ENCODE data around the gene HAT1. TPM values are rescaled to one million over a fixed set of nuclear protein-coding genes. Genes with fewer than 3 reads are reported as not detected.
"Not testable (repeated sequence)": the region's sequence is repeated elsewhere in the genome, so short reads cannot be mapped to it uniquely, and the experiment has no call there.

Gene HAT1
- total RNA-seq, 1 experiment from 2014 or later, result 74.3 TPM

GRCh38 chr2:171995586-171995985 lies 73.3 kb downstream of the HAT1 start:
- POLR2A ChIA-PET, result no interaction called here
- H3K27me3 ChIP-seq (replicated peaks; ENCODE audit: control insufficient read depth, insufficient read depth, low read length), result no peaks in the 10 kb centered on the region
- peaks cover 7% of the 10 kb centered on the region for H3K36me3 Mint-ChIP-seq (ENCODE audit: insufficient read depth, unreplicated experiment)
- H3K9me3 Mint-ChIP-seq (ENCODE audit: unreplicated experiment), result no peaks in the 10 kb centered on the region
- CTCF ChIA-PET, result no interaction called here
- H3K4me3 Mint-ChIP-seq (ENCODE audit: unreplicated experiment), result no peak overlapping the region
- H3K27me3 Mint-ChIP-seq (ENCODE audit: insufficient read depth, unreplicated experiment), result no peaks in the 10 kb centered on the region
- DNase-seq, result no peak
- H3K4me1 Mint-ChIP-seq (ENCODE audit: low read depth, unreplicated experiment), result peaks cover 5% of the 10 kb centered on the region
- no peak for TF ChIP-seq CTCF (IDR thresholded peaks at IDR 0.05; ENCODE audit: insufficient read depth in 1 of 2, low read depth in 1 of 2, low read length in 1 of 2, severe bottlenecking in 1 of 2, unreplicated experiment in 1 of 2)
- no peaks in the 10 kb centered on the region for H3K36me3 ChIP-seq (ENCODE audit: control insufficient read depth, insufficient read depth, low read length)
- no peaks in the 10 kb centered on the region for H3K9me3 ChIP-seq
- intact Hi-C loops (cut with micrococcal nuclease; ENCODE audit: unreplicated experiment), result no loop called here
- no peak overlapping the region for H3K27ac Mint-ChIP-seq (ENCODE audit: unreplicated experiment)
- H3K4me1 ChIP-seq, result peaks cover 3% of the 10 kb centered on the region; the same call in 1 of the 2 replicates
- no TSS peak for BruUV-seq (replicated peaks)
- H3K4me3 ChIP-seq (ENCODE audit: low read depth, low read length), result no peak overlapping the region

GRCh38 chr2:171996021-171996420 lies 73.8 kb downstream of the HAT1 start:
- POLR2A ChIA-PET, result no interaction called here

DNA sequence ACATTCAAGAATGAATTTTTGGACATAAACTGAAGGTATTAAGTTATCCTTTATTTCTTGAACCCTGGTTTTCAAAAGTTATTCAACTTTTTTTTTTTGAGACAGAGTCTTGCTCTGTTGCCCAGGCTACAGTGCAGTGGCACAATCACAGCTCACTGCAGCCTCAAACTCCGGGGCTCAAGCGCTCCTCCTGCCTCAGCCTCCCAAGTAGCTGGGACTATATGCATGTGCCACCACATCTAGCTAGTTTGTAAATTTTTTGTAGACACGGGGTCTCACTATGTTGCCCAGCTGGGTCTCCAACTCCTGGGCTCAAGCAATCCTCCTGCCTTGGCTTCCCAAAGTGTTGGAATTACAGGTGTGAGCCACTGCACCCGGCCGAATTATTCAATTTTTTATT lies 74.8 kb downstream of the HAT1 start:
- BruUV-seq (replicated peaks); intact Hi-C loops (cut with micrococcal nuclease; ENCODE audit: unreplicated experiment); H3K27me3 ChIP-seq (replicated peaks; ENCODE audit: control insufficient read depth, insufficient read depth, low read length); POLR2A ChIA-PET; H3K4me3 ChIP-seq (ENCODE audit: low read depth, low read length); H3K27me3 Mint-ChIP-seq (ENCODE audit: insufficient read depth, unreplicated experiment); H3K4me3 Mint-ChIP-seq (ENCODE audit: unreplicated experiment); DNase-seq; H3K36me3 ChIP-seq (ENCODE audit: control insufficient read depth, insufficient read depth, low read length); CTCF ChIA-PET; H3K36me3 Mint-ChIP-seq (ENCODE audit: insufficient read depth, unreplicated experiment); H3K4me1 Mint-ChIP-seq (ENCODE audit: low read depth, unreplicated experiment); H3K4me1 ChIP-seq; H3K9me3 ChIP-seq; H3K9me3 Mint-ChIP-seq (ENCODE audit: unreplicated experiment); H3K27ac Mint-ChIP-seq (ENCODE audit: unreplicated experiment): not testable (repeated sequence)

More at GRCh38 chr2:171996021-171996420, 73.8 kb downstream of the HAT1 start:
- no peaks in the 10 kb centered on the region for H3K9me3 Mint-ChIP-seq (ENCODE audit: unreplicated experiment)
- H3K4me3 Mint-ChIP-seq (ENCODE audit: unreplicated experiment), result no peak overlapping the region
- no peak overlapping the region for H3K27ac Mint-ChIP-seq (ENCODE audit: unreplicated experiment)
- CTCF ChIA-PET, result no interaction called here
- no peaks in the 10 kb centered on the region for H3K27me3 ChIP-seq (replicated peaks; ENCODE audit: control insufficient read depth, insufficient read depth, low read length)
- H3K36me3 ChIP-seq (ENCODE audit: control insufficient read depth, insufficient read depth, low read length), result no peaks in the 10 kb centered on the region
- H3K4me1 ChIP-seq, result peaks cover 5% of the 10 kb centered on the region; the same call in 1 of the 2 replicates
- no peaks in the 10 kb centered on the region for H3K27me3 Mint-ChIP-seq (ENCODE audit: insufficient read depth, unreplicated experiment)
- H3K36me3 Mint-ChIP-seq (ENCODE audit: insufficient read depth, unreplicated experiment), result peaks cover 7% of the 10 kb centered on the region
- peaks cover 10% of the 10 kb centered on the region for H3K4me1 Mint-ChIP-seq (ENCODE audit: low read depth, unreplicated experiment)
- no peak for DNase-seq
- no peak overlapping the region for H3K4me3 ChIP-seq (ENCODE audit: low read depth, low read length)
- no peak for TF ChIP-seq CTCF (IDR thresholded peaks at IDR 0.05; ENCODE audit: insufficient read depth in 1 of 2, low read depth in 1 of 2, low read length in 1 of 2, severe bottlenecking in 1 of 2, unreplicated experiment in 1 of 2)
- BruUV-seq (replicated peaks), result no TSS peak
- intact Hi-C loops (cut with micrococcal nuclease; ENCODE audit: unreplicated experiment), result no loop called here
- H3K9me3 ChIP-seq, result no peaks in the 10 kb centered on the region

DNA sequence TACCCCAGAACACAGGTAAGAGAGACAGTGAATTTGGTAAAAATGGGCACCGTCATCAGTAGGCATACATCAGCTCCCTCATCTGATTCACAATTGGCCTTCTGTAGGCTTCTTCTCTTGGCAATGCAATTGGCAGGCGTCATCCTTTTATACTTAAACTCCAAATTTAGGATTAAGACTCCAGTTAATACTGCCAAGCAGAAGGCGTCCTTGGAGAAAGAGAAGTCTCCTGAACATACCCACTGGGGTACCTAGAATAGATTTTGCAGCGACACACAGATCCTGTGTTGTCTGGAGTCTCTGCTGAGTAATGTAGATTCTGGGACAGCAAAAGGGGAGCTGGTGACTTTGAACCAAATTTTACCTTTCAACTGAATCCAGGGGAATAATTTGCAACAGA lies 76.9 kb downstream of the HAT1 start:
- TF ChIP-seq CTCF (IDR thresholded peaks at IDR 0.05; ENCODE audit: insufficient read depth in 1 of 2, low read depth in 1 of 2, low read length in 1 of 2, severe bottlenecking in 1 of 2, unreplicated experiment in 1 of 2), result no peak

More for the DNA sequence above, 76.9 kb downstream of the HAT1 start:
- peak overlapping the region; percentile 55 for H3K4me3 ChIP-seq (ENCODE audit: low read depth, low read length)
- no peak for DNase-seq
- Mint-ChIP-seq H3K4me1 (ENCODE audit: low read depth, unreplicated experiment) (peaks cover 10% of the 10 kb centered on the region), H3K4me3 (ENCODE audit: unreplicated experiment) (peak overlapping the region; percentile 99), H3K36me3 (ENCODE audit: insufficient read depth, unreplicated experiment) (peaks cover 7% of the 10 kb centered on the region), H3K9me3 (ENCODE audit: unreplicated experiment) (no peaks in the 10 kb centered on the region), H3K27me3 (ENCODE audit: insufficient read depth, unreplicated experiment) (no peaks in the 10 kb centered on the region), H3K27ac (ENCODE audit: unreplicated experiment) (peak overlapping the region; percentile 99)
- H3K27me3 ChIP-seq (replicated peaks; ENCODE audit: control insufficient read depth, insufficient read depth, low read length), result no peaks in the 10 kb centered on the region
- POLR2A ChIA-PET, result no interaction called here
- H3K36me3 ChIP-seq (ENCODE audit: control insufficient read depth, insufficient read depth, low read length), result no peaks in the 10 kb centered on the region
- intact Hi-C loops (cut with micrococcal nuclease; ENCODE audit: unreplicated experiment), result loop anchor here (2.0 kb wide), 1 partner anchor 104 kb away; the partner anchor contains the start of gene DLX2
- peaks cover 5% of the 10 kb centered on the region; the same call in 1 of the 2 replicates for H3K4me1 ChIP-seq
- no TSS peak for BruUV-seq (replicated peaks)
- CTCF ChIA-PET, result interaction anchor here (0.6 kb wide), 1 partner anchor 179 kb away, joined by 3 read pairs; no protein-coding TSS in a partner anchor
- H3K9me3 ChIP-seq, result no peaks in the 10 kb centered on the region

Data from Caco-2 (cell line).